H9 (cell line): ENCODE data around the gene EML1. TPM values are rescaled to one million over a fixed set of nuclear protein-coding genes. Genes with fewer than 3 reads are reported as not detected.
A peak's percentile ranks its signal among the peaks of the same experiment; 100 is the strongest.

ENCODE experiments used
- DNase-seq: peaks from one replicate; pipeline ENCODE4 v3.0.0-alpha.2; 2017
- H2AFZ ChIP-seq: one replicate; pipeline ENCODE4 v1.6.1; 2013; ENCODE audit warnings: mild to moderate bottlenecking, low read length, control low read depth, moderate library complexity
- H2AK5ac ChIP-seq: 2 replicates; pipeline ENCODE4 v1.6.1; 2013; ENCODE audit warnings: low read length, control low read depth, mixed read lengths; ENCODE audit not compliant: insufficient read length
- H2BK120ac ChIP-seq: one replicate; pipeline ENCODE4 v1.6.1; 2013; ENCODE audit warnings: low read depth, mild to moderate bottlenecking, low read length, control low read depth, inconsistent platforms; ENCODE audit not compliant: poor library complexity, severe bottlenecking
- H2BK12ac ChIP-seq: 2 replicates; pipeline ENCODE4 v1.6.1; 2013; ENCODE audit warnings: low read length, control low read depth, mixed read lengths, low read depth; ENCODE audit not compliant: insufficient read length
- H2BK15ac ChIP-seq: 2 replicates; pipeline ENCODE4 v1.6.1; 2013; ENCODE audit warnings: low read depth, low read length, control low read depth
- H2BK20ac ChIP-seq: one replicate; pipeline ENCODE4 v1.6.1; 2013; ENCODE audit warnings: low read depth, mild to moderate bottlenecking, low read length, control low read depth, inconsistent platforms; ENCODE audit not compliant: poor library complexity, severe bottlenecking
- H2BK5ac ChIP-seq: 2 replicates; pipeline ENCODE4 v1.6.1; 2013; ENCODE audit warnings: low read length, control low read depth, mixed read lengths; ENCODE audit not compliant: insufficient read length
- H3K14ac ChIP-seq: 2 replicates; pipeline ENCODE4 v1.6.1; 2013; ENCODE audit warnings: low read length, control low read depth; ENCODE audit not compliant: insufficient read depth
- H3K18ac ChIP-seq: 2 replicates; pipeline ENCODE4 v1.6.1; 2013; ENCODE audit warnings: low read depth, mild to moderate bottlenecking, mixed read lengths, low read length, control low read depth; ENCODE audit not compliant: insufficient read length
- H3K23ac ChIP-seq: 2 replicates; pipeline ENCODE4 v1.6.1; 2013; ENCODE audit warnings: low read length, control low read depth, mixed read lengths, low read depth; ENCODE audit not compliant: insufficient read length
- H3K23me2 ChIP-seq: 2 replicates; pipeline ENCODE4 v1.6.1; 2013; ENCODE audit warnings: low read depth, mild to moderate bottlenecking, mixed read lengths, low read length, control low read depth; ENCODE audit not compliant: insufficient read length, poor library complexity, severe bottlenecking
- H3K27ac ChIP-seq: 2 replicates; pipeline ENCODE4 v1.5.1; 2013; ENCODE audit warnings: low read length, control low read depth, mixed read lengths, low read depth; ENCODE audit not compliant: insufficient read length
- H3K27me3 ChIP-seq: 2 replicates; pipeline ENCODE4 v1.6.1; 2013; ENCODE audit warnings: low read length, control low read depth, inconsistent platforms; ENCODE audit not compliant: insufficient read depth
- H3K4ac ChIP-seq: 2 replicates; pipeline ENCODE4 v1.6.1; 2013; ENCODE audit warnings: low read depth, mild to moderate bottlenecking, control low read depth, inconsistent platforms, low read length, moderate library complexity
- H3K4me1 ChIP-seq: 2 replicates; pipeline ENCODE4 v1.6.1; 2013; ENCODE audit warnings: low read length, control low read depth, inconsistent platforms; ENCODE audit not compliant: insufficient read depth
- H3K4me2 ChIP-seq: 2 replicates; pipeline ENCODE4 v1.6.1; 2013; ENCODE audit warnings: low read length, control low read depth, mixed read lengths; ENCODE audit not compliant: insufficient read length, insufficient read depth
- H3K56ac ChIP-seq: 2 replicates; pipeline ENCODE4 v1.6.1; 2013; ENCODE audit warnings: low read depth, mild to moderate bottlenecking, mixed read lengths, low read length, control low read depth; ENCODE audit not compliant: insufficient read length
- H3K79me1 ChIP-seq: 2 replicates; pipeline ENCODE4 v1.6.1; 2013; ENCODE audit warnings: low read depth, mild to moderate bottlenecking, moderate library complexity, low read length, control low read depth, inconsistent platforms; ENCODE audit not compliant: insufficient read depth, poor library complexity, severe bottlenecking
- H3K79me2 ChIP-seq: 2 replicates; pipeline ENCODE4 v1.6.1; 2013; ENCODE audit warnings: low read length, control low read depth, inconsistent platforms; ENCODE audit not compliant: insufficient read depth
- H3K9ac ChIP-seq: 2 replicates; pipeline ENCODE4 v1.6.1; 2013; ENCODE audit warnings: low read length, control low read depth, mixed read lengths; ENCODE audit not compliant: insufficient read length; ENCODE audit errors: extremely low read depth
- H3K9me3 ChIP-seq: one replicate; pipeline ENCODE4 v1.6.1; 2013; ENCODE audit warnings: low read depth, low read length, inconsistent platforms; ENCODE audit not compliant: control insufficient read depth
- H3T11ph ChIP-seq: one replicate; pipeline ENCODE4 v1.6.1; 2013; ENCODE audit warnings: mild to moderate bottlenecking, low read length, control low read depth, inconsistent platforms
- H4K20me1 ChIP-seq: one replicate; pipeline ENCODE4 v1.6.1; 2013; ENCODE audit not compliant: control insufficient read depth, insufficient read length, insufficient read depth
- H4K5ac ChIP-seq: 2 replicates; pipeline ENCODE4 v1.6.1; 2013; ENCODE audit warnings: low read depth, mild to moderate bottlenecking, mixed read lengths, low read length, control low read depth; ENCODE audit not compliant: insufficient read length
- H4K8ac ChIP-seq: replicated peaks from 2 replicates; pipeline ENCODE4 v1.6.1; 2013; ENCODE audit warnings: low read length, control low read depth, mixed read lengths, low read depth; ENCODE audit not compliant: insufficient read length
- H4K91ac ChIP-seq: 2 replicates; pipeline ENCODE4 v1.6.1; 2013; ENCODE audit warnings: low read depth, mild to moderate bottlenecking, moderate library complexity, mixed read lengths, low read length, control low read depth; ENCODE audit not compliant: insufficient read length
- H3K27ac Mint-ChIP-seq, 3 experiments: 2 replicates in 2 of 3; 3 replicates in 1 of 3; pipeline ENCODE4 v1.8.0; 2020 to 2021; ENCODE audit warnings: mixed read lengths in 3 of 3, mild to moderate bottlenecking in 1 of 3, moderate library complexity in 1 of 3
- H3K27me3 Mint-ChIP-seq: 2 replicates; pipeline ENCODE4 v1.8.0; 2021; ENCODE audit warnings: low read depth, mild to moderate bottlenecking, moderate library complexity, mixed read lengths
- H3K36me3 Mint-ChIP-seq, 3 experiments: 2 replicates in 2 of 3; 3 replicates in 1 of 3; pipeline ENCODE4 v1.8.0; 2020 to 2021; ENCODE audit warnings: low read depth in 3 of 3, mixed read lengths in 3 of 3; ENCODE audit not compliant: insufficient read depth in 1 of 3
- H3K4me1 Mint-ChIP-seq, 2 experiments: 2 replicates each; pipeline ENCODE4 v1.8.0; 2020; ENCODE audit warnings: mixed read lengths in 2 of 2
- H3K4me3 Mint-ChIP-seq, 2 experiments: 2 replicates in 1 of 2; 3 replicates in 1 of 2; pipeline ENCODE4 v1.8.0; 2020 to 2021; ENCODE audit warnings: mild to moderate bottlenecking in 2 of 2, mixed read lengths in 2 of 2, moderate library complexity in 1 of 2
- H3K9me3 Mint-ChIP-seq, 2 experiments: 2 replicates in 1 of 2; 3 replicates in 1 of 2; pipeline ENCODE4 v1.8.0; 2020; ENCODE audit warnings: mild to moderate bottlenecking in 2 of 2, mixed read lengths in 2 of 2, moderate library complexity in 1 of 2
- WGBS: extraction: QIAGEN DNeasy Blood & Tissue Kit; methylation state at CpG from one replicate; pipeline ENCODE4 v1.1.7; 2013; ENCODE audit warnings: missing lambda C conversion rate, low lambda C conversion rate, mixed read lengths; ENCODE audit not compliant: insufficient read length; ENCODE audit errors: extremely low coverage; 5-methylcytosine and 5-hydroxymethylcytosine counted together
- total RNA-seq: library from RNA; stranded (reverse); gene quantifications from 2 replicates; pipeline ENCODE4 v1.2.1, GENCODE V29; 2021
- TF ChIP-seq, protein P1 (sequence below): fragments of 200-600 bp; sonication (generic); conservative IDR thresholded peaks from 3 replicates; pipeline ENCODE4 v1.8.0; 2021; ENCODE audit warnings: antibody characterized with exemption, mild to moderate bottlenecking

The EML1 gene
- total RNA-seq, 1 experiment from 2014 or later = 16.7 TPM

- no peak overlapping the region for H2BK15ac ChIP-seq
- no peak overlapping the region for H3K14ac ChIP-seq
- no peak overlapping the region for H2BK12ac ChIP-seq
- H4K20me1 ChIP-seq = no peaks in the 10 kb centered on the region
- H3K9me3 ChIP-seq = no peaks in the 10 kb centered on the region
- H3K4ac ChIP-seq = no peak overlapping the region
- H3K9me3 Mint-ChIP-seq = peaks cover 1 to 2% of the 10 kb centered on the region in 2 experiments; a peak in 1 of 5 replicates
- no peak overlapping the region for H3K23ac ChIP-seq
- H3K36me3 Mint-ChIP-seq = peaks cover 10 to 40% (median 22%) of the 10 kb centered on the region in 3 experiments
- TF ChIP-seq, protein P1, sequence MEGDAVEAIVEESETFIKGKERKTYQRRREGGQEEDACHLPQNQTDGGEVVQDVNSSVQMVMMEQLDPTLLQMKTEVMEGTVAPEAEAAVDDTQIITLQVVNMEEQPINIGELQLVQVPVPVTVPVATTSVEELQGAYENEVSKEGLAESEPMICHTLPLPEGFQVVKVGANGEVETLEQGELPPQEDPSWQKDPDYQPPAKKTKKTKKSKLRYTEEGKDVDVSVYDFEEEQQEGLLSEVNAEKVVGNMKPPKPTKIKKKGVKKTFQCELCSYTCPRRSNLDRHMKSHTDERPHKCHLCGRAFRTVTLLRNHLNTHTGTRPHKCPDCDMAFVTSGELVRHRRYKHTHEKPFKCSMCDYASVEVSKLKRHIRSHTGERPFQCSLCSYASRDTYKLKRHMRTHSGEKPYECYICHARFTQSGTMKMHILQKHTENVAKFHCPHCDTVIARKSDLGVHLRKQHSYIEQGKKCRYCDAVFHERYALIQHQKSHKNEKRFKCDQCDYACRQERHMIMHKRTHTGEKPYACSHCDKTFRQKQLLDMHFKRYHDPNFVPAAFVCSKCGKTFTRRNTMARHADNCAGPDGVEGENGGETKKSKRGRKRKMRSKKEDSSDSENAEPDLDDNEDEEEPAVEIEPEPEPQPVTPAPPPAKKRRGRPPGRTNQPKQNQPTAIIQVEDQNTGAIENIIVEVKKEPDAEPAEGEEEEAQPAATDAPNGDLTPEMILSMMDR = no peak
- peak overlapping the region in 1 of 3 experiments; percentile 64; a peak in 1 of 7 replicates for H3K27ac Mint-ChIP-seq
- no peak overlapping the region for H3K27ac ChIP-seq
- H3K4me1 Mint-ChIP-seq = no peaks in the 10 kb centered on the region; a peak in 1 of 4 replicates
- no peak overlapping the region for H2BK120ac ChIP-seq
- no peak overlapping the region for H4K91ac ChIP-seq
- no CpG with 5 or more reads among the region's 7 CpGs for WGBS
- no peak overlapping the region for H3K18ac ChIP-seq
- H3K4me3 Mint-ChIP-seq = no peak overlapping the region
- no peak overlapping the region for H3T11ph ChIP-seq
- no peak overlapping the region for H3K4me2 ChIP-seq
- no peaks in the 10 kb centered on the region for H3K4me1 ChIP-seq
- no peaks in the 10 kb centered on the region for H3K27me3 Mint-ChIP-seq
- no peak for DNase-seq
- H2BK5ac ChIP-seq = no peak overlapping the region
- H2AFZ ChIP-seq = no peak overlapping the region
- no peaks in the 10 kb centered on the region for H3K23me2 ChIP-seq
- H2AK5ac ChIP-seq = no peak overlapping the region
- no peak overlapping the region for H3K56ac ChIP-seq
- H4K5ac ChIP-seq = no peak overlapping the region
- no peaks in the 10 kb centered on the region for H3K79me1 ChIP-seq
- no peaks in the 10 kb centered on the region for H3K79me2 ChIP-seq
- no peak overlapping the region for H3K9ac ChIP-seq
- no peak overlapping the region for H2BK20ac ChIP-seq
- H4K8ac ChIP-seq = no peak overlapping the region
- H3K27me3 ChIP-seq = no peaks in the 10 kb centered on the region
These were observed 115.5 kb downstream of the EML1 start for GRCh38 chr14:99908653-99909250.
